GM19240 (cell line): ENCODE results near the gene SFR1.

Source experiments
- DNase-seq: peaks from one replicate; pipeline ENCODE4 v3.0.0; 2011; ENCODE audit warnings: low spot score; ENCODE audit not compliant: insufficient read length

The SFR1 gene

GRCh38 chr10:104121485-104122224 is at the start of gene SFR1:
SFR1 (plus strand) TSS chr10:104122171; CDS start chr10:104122184, 13 bp downstream.
- DNase-seq = peak; percentile 59

- no peak for DNase-seq
Measured at GRCh38 chr10:104072786-104073185, 49.2 kb upstream of the SFR1 start.

GRCh38 chr10:104074505-104074904 is 47.5 kb upstream of the SFR1 start:
- DNase-seq = no peak

DNA sequence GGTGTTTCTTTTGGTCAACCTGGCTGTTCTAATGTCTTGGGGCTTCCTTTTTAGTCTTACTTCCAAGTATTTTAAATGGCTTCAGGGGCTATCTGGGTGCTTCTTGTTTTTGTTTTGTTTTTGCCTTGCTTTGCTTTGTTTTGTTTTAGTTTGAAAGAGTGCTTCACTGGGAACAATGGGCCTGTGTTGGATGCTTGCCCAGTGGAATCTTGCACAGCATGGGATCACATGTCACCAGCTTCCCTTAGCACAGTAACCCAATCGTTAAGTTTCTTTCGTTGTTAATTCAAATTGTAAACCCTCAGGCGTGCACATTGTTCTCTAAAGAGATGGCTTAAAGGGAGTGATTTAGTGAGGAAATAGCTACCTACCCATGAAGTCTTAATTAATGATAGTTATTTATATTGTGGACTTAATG is 45.2 kb upstream of the SFR1 start:
- no peak for DNase-seq

- DNase-seq = no peak
Measured at GRCh38 chr10:104077247-104077646, 44.7 kb upstream of the SFR1 start.

DNA sequence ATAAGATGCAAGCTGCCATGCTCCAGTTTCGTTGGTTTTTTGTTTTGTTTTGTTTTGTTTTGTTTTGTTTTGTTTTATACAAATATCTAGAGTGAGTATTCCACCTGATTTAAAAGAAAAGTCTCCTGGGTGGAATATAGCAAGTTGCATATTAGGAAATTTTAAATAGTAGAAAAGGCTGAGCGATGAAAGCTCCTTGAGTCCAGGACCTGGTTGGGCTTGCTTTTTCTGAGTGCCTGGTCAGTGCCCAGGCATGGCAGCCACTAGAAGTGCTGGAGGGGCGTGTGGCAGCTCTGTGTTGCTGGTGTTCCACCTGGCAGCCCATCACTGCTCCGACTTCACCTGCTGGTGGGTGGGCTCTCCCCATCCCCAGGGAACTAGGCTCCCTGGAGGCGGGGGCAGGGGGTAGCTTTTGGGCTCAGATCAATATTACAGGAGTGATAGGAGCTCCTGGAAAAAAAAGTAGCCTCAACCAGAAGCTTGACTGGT is 44.3 kb upstream of the SFR1 start:
- no peak for DNase-seq

DNA sequence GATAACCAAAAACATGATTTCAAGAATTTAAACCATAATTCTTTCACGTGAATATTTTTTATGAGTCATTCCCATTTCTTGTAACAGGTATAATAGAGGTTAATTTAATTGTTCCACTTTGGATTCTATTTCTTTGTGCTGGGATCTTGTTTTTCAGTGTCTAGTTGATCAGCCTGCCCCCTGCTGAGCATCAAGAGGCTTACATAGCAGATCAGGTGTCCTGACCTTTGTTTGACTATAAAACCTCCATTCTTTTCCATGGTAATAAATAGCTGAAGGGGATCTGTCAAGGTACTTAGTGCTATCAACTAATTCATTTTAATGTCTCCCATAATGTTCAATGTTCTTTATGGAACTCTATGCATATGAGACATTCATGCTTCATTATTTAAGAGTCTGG is 41.2 kb upstream of the SFR1 start:
- DNase-seq = no peak

DNA sequence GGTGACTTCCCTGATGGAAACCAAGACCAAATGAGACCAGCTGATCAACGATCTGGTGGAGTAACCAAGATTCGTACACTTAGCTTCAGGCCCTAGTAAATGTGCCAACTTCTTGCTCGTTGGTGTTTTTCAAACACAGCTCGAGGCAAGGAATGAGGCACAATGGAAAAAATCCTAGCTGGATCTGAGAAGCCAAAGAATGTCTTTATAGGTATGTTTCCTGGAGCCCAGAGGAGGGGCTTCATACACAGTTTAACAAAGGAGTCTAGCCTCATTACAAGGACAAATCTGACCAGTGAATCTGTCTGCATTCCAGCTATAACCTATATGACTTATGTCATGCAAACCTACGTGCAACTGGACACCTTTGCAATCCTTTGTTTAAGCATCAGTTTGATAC is 40.0 kb upstream of the SFR1 start:
- no peak for DNase-seq

GRCh38 chr10:104084482-104085142 is 37.4 kb upstream of the SFR1 start:
- no peak for DNase-seq

DNA sequence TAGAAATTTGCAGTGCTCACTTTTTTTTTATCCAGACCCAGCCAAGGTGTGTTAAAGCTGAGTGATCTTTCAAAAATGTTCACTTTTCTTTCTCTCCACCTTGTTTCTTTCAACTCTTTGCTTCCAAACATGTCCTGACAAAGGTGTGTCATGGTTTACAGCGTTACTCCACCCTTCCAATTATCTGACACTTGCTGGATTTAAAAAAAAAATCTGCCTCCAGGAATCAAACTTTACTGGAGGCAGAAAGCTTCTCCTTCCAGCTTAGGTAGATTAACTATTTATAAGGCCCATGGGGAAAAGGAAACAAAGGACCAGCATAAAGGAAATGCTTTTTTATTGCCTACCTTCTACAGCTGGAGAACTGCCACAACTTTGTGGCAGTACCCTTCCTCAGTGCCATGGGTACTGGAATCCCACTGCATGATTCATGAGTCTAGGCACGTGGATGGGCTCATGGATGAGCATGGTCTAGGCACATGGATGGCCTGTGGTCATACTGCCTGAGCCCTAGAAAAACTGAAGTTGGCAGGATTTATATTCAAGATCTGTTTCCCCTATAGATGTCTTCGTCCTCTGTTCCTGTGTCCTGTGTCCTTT is 36.1 kb upstream of the SFR1 start, which contains the start of gene COL17A1:
TSS of gene COL17A1 (minus strand) at position 80 of the 600 bp plus-strand sequence. CDS start 5,207 bp downstream, outside the sequence.
- no peak for DNase-seq

DNA sequence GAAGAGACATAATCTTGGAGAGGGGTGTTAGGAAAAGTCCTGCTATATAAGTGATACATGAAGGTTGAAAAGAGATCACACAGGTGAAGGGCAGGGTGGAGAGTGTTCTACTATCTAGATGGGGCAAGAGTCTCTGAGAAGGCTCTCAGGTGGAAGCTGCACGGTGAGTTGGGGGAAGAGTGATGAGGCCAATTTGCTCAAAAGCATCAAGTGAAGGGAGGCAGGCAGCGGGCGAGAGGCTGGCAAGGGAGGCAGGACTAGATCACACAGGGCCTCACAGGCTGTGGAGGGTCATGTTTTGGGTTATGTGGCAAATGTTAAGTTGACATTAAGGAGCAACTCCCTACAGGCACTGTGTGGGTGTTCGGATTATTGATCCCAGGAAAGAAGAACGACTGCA is 33.7 kb upstream of the SFR1 start:
- no peak for DNase-seq

DNA sequence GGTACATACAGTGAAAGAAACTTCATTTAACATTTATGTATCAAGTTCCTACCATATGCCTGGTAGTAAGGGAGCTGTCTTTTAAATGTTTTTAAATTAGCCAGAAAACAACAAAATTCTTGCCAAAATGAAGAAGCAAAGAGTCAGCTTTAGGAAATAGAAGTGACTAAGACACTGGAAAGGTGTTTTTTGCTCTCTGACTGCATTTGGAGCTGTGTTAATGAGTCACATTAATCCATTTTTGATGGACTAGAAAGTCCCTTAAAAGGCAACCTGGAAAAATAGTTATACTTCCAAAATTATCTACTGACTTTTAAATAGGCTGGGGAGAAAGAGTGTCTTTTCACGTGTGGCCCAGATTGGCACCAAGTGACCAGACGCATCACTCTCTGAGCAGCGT is 32.4 kb upstream of the SFR1 start:
- no peak for DNase-seq

GRCh38 chr10:104090611-104091010 is 31.4 kb upstream of the SFR1 start:
- no peak for DNase-seq

- DNase-seq = no peak
Measured at GRCh38 chr10:104092749-104093148, 29.2 kb upstream of the SFR1 start.

DNA sequence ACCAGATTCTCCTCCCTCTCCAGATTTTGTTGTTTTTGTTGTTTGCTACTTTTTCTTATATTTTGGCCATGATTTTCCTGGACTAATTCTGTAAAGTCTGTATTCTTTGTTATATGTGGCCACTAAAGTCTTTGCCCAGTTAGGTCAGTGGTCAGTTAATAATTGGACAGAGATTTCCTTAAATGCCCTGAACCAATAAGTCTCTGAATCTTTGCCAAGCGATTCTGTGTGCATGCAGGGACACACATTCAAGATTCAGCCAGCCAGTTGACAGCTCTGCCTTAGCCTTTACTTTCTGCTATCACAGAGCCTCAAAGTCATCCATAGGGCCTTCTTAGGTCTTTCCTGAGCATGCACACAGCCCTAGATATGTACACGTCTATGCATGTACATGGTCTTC is 25.3 kb upstream of the SFR1 start:
- DNase-seq = no peak

- DNase-seq = no peak
Measured at GRCh38 chr10:104098358-104098925, 23.5 kb upstream of the SFR1 start.

GRCh38 chr10:104099269-104099668 is 22.7 kb upstream of the SFR1 start:
- no peak for DNase-seq

DNA sequence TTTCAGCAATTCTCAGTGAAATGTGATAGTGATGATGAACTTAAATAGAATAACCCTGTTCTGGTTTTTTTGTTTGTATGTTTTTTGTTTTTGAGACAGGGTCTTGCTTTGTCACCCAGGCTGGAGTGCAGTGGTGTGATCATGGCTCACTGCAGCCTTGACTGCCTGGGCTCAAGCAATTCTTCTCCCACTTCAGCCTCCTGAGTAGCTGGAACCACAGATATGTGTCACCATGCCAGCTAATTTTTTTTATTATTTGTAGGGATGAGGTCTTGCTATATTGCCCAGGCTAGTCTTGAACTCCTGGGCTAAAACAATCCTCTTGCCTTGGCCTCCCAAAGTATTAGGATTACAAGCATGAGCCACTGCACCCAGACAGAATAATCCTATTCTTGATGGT is 22.0 kb upstream of the SFR1 start:
- no peak for DNase-seq

GRCh38 chr10:104100795-104101194 is 21.2 kb upstream of the SFR1 start:
- no peak for DNase-seq

DNA sequence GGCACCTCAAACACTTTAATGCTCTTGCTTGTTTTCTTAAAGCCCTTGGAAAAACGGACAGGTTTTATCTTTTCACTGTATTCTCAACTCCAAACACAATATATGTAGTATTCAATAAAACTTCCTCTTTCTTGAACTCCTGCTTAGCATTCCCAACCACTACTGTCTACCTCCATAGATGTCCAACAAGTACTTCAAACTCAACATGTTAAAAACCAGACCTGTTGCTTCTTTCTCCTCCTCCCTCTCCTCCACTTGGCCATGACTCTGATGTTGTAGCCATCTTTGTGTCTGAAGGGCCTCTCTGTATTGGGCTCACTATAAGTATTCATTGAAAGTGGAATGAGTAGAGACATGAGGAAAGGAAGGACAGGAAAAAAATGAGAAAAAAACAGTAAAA is 20.1 kb upstream of the SFR1 start:
- DNase-seq = no peak

- no peak for DNase-seq
Measured at GRCh38 chr10:104103956-104104355, 18.0 kb upstream of the SFR1 start.

DNA sequence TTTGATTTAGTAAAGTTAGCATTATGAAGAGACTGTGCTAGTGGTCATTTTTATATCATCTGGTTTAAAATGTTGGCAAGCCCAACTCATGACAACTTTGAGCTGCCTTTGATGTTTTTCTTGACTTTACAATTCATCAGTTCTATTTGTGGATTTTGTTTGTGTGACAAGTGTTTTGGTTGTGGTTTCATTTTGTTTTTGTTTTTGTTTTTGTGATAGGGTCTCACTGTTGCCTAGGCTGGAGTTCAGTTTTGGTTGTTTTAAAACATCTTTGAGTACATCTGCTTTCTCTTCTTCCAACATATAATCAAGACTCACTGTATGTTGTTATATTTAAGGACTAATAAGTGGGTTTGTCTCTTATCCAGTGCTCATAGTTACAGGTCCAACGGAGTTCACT is 17.6 kb upstream of the SFR1 start:
- no peak for DNase-seq
